MCF 10A (cell line): ENCODE data around the gene WDFY3. TPM values are rescaled to one million over a fixed set of nuclear protein-coding genes. Genes with fewer than 3 reads are reported as not detected.

Source experiments
- BruUV-seq: library from RNA; stranded (reverse); fragments of 400-500 nt; replicated peaks from 2 replicates; lab custom pipeline; 2021; lab: Mats Ljungman, UMichigan
- CTCF ChIA-PET: fragments of 300-600 bp; sonication (Branson Sonifier 250); formaldehyde crosslinking; extraction: SDS; loops from one replicate; lab custom pipeline; 2021; ENCODE audit warnings: antibody characterized with exemption, inconsistent platforms; lab: Yijun Ruan, JAX
- POLR2A ChIA-PET: fragments of 300-600, 350-650 bp; sonication (Branson Sonifier 250); formaldehyde crosslinking; extraction: SDS; loops from one replicate; lab custom pipeline; 2020; ENCODE audit warnings: antibody characterized with exemption, inconsistent platforms; lab: Yijun Ruan, JAX
- DNase-seq: peaks from one replicate; pipeline ENCODE4 v3.0.0-alpha.2; 2018; ENCODE audit not compliant: unreplicated experiment
- H3K27ac Mint-ChIP-seq: one replicate; pipeline ENCODE4 v1.8.0; 2022; ENCODE audit warnings: mild to moderate bottlenecking, low read depth, mixed read lengths; ENCODE audit not compliant: unreplicated experiment
- H3K27me3 Mint-ChIP-seq: one replicate; pipeline ENCODE4 v1.8.0; 2022; ENCODE audit warnings: mixed read lengths; ENCODE audit not compliant: insufficient read depth, unreplicated experiment
- H3K36me3 Mint-ChIP-seq: one replicate; pipeline ENCODE4 v1.8.0; 2022; ENCODE audit warnings: mild to moderate bottlenecking, moderate library complexity, mixed read lengths; ENCODE audit not compliant: insufficient read depth, unreplicated experiment
- H3K4me1 Mint-ChIP-seq: one replicate; pipeline ENCODE4 v1.8.0; 2022; ENCODE audit warnings: mixed read lengths; ENCODE audit not compliant: insufficient read depth, unreplicated experiment
- H3K4me3 Mint-ChIP-seq: one replicate; pipeline ENCODE4 v1.8.0; 2022; ENCODE audit warnings: mild to moderate bottlenecking, moderate library complexity, mixed read lengths; ENCODE audit not compliant: unreplicated experiment
- H3K9me3 Mint-ChIP-seq: one replicate; pipeline ENCODE4 v1.8.0; 2022; ENCODE audit warnings: mixed read lengths; ENCODE audit not compliant: unreplicated experiment
- CTCF ChIP-seq: fragments of 200-600 bp; IDR thresholded peaks from one replicate; pipeline ENCODE4 v1.8.0; 2022; ENCODE audit warnings: antibody characterized with exemption, mild to moderate bottlenecking; ENCODE audit not compliant: unreplicated experiment
- intact Hi-C: fragments of 100-400 bp; cut with micrococcal nuclease; formaldehyde crosslinking; loops from 2 replicates; pipeline ENCODE4 v1.14.1; 2022
- total RNA-seq: library from RNA; stranded (reverse); gene quantifications from 2 replicates; pipeline ENCODE4 v1.2.3, GENCODE V29; 2022

Gene WDFY3
- total RNA-seq, 1 experiment from 2014 or later, result 90.7 TPM

GRCh38 chr4:84681486-84682274 lies 284.8 kb downstream of the WDFY3 start:
- ChIA-PET CTCF (interaction anchor here (0.7 to 0.8 kb wide), 2 partner anchors 8 to 297 kb away, joined by 3 to 4 read pairs; no protein-coding TSS in a partner anchor), POLR2A (interaction anchor here (0.7 to 0.9 kb wide), 2 partner anchors 10 to 99 kb away, joined by 3 to 4 read pairs; partner anchors contain the start of gene CDS1)
- no peak for TF ChIP-seq CTCF
- Mint-ChIP-seq H3K27me3 (no peaks in the 10 kb centered on the region), H3K4me3 (no peak overlapping the region), H3K36me3 (peaks cover 67% of the 10 kb centered on the region), H3K4me1 (peaks cover 9% of the 10 kb centered on the region), H3K27ac (no peak overlapping the region), H3K9me3 (no peaks in the 10 kb centered on the region)
- intact Hi-C loops, result no loop called here
- no TSS peak for BruUV-seq
- peak; percentile 45 for DNase-seq

- no TSS peak for BruUV-seq
- no peak for DNase-seq
- CTCF ChIA-PET, result no interaction called here
- TF ChIP-seq CTCF, result no peak
- Mint-ChIP-seq H3K9me3 (no peaks in the 10 kb centered on the region), H3K4me1 (peaks cover 9% of the 10 kb centered on the region), H3K27me3 (no peaks in the 10 kb centered on the region), H3K27ac (no peak overlapping the region), H3K4me3 (no peak overlapping the region), H3K36me3 (peaks cover 61% of the 10 kb centered on the region)
- POLR2A ChIA-PET, result interaction anchor here (1.1 kb wide), 1 partner anchor 98 kb away, joined by 3 read pairs; the partner anchor contains the start of gene CDS1
- intact Hi-C loops, result no loop called here
Observed at GRCh38 chr4:84680956-84681355, 285.5 kb downstream of the WDFY3 start.

GRCh38 chr4:84678976-84679744 lies 287.3 kb downstream of the WDFY3 start:
- Mint-ChIP-seq H3K27ac (no peak overlapping the region), H3K4me3 (no peak overlapping the region), H3K4me1 (peaks cover 9% of the 10 kb centered on the region), H3K9me3 (no peaks in the 10 kb centered on the region), H3K27me3 (no peaks in the 10 kb centered on the region), H3K36me3 (peaks cover 59% of the 10 kb centered on the region)
- POLR2A ChIA-PET, result interaction anchor here (2.1 kb wide), 1 partner anchor 12 kb away, joined by 8 read pairs; no protein-coding TSS in a partner anchor
- intact Hi-C loops, result no loop called here
- no peak for DNase-seq
- TF ChIP-seq CTCF, result no peak
- CTCF ChIA-PET, result interaction anchor here (0.6 to 2.0 kb wide), 2 partner anchors 17 to 101 kb away, joined by 3 to 7 read pairs; no protein-coding TSS in a partner anchor
- no TSS peak for BruUV-seq

- no TSS peak for BruUV-seq
- Mint-ChIP-seq H3K4me1 (peaks cover 11% of the 10 kb centered on the region), H3K36me3 (peaks cover 58% of the 10 kb centered on the region), H3K9me3 (no peaks in the 10 kb centered on the region), H3K27me3 (no peaks in the 10 kb centered on the region), H3K27ac (no peak overlapping the region), H3K4me3 (no peak overlapping the region)
- TF ChIP-seq CTCF, result no peak
- ChIA-PET POLR2A (interaction anchor here (2.1 kb wide), 1 partner anchor 13 kb away, joined by 8 read pairs; no protein-coding TSS in a partner anchor), CTCF (interaction anchor here (0.6 to 2.0 kb wide), 4 partner anchors 8 to 178 kb away, joined by 3 to 7 read pairs (median 3); no protein-coding TSS in a partner anchor)
- DNase-seq, result no peak
- intact Hi-C loops, result no loop called here
Observed at GRCh38 chr4:84677995-84678394, 288.5 kb downstream of the WDFY3 start.
